Suppressor macrophage (primary cell): ENCODE results near the gene FGF12.
A peak's percentile ranks its signal among the peaks of the same experiment; 100 is the strongest.

Source experiments
- DNase-seq, 4 experiments: peaks; one replicate each; pipeline ENCODE4 v3.0.0-alpha.2; 2020 to 2022

FGF12 gene

GRCh38 chr3:192409201-192409837, 318.0 kb downstream of the FGF12 start:
- peak in 2 of 4 experiments; percentile 1 to 10 for DNase-seq

GRCh38 chr3:192408647-192409200, 318.6 kb downstream of the FGF12 start:
- DNase-seq: no peak

- no peak for DNase-seq
These were observed 319.2 kb downstream of the FGF12 start for GRCh38 chr3:192408007-192408646.

- DNase-seq: no peak
These were observed 327.6 kb downstream of the FGF12 start for GRCh38 chr3:192399767-192400166.

GRCh38 chr3:192397012-192397411, 330.3 kb downstream of the FGF12 start:
- no peak for DNase-seq

GRCh38 chr3:192395506-192395905, 331.8 kb downstream of the FGF12 start:
- DNase-seq: no peak

GRCh38 chr3:192392986-192393385, 334.4 kb downstream of the FGF12 start:
- DNase-seq: no peak

- peak; percentile 9 to 60 (median 34) for DNase-seq
These were observed 344.5 kb downstream of the FGF12 start for GRCh38 chr3:192382861-192383260.

- DNase-seq: no peak
These were observed 353.8 kb downstream of the FGF12 start for GRCh38 chr3:192373586-192373985.

- DNase-seq: no peak
These were observed 354.3 kb downstream of the FGF12 start for GRCh38 chr3:192373032-192373431.

GRCh38 chr3:192372616-192373015, 354.7 kb downstream of the FGF12 start:
- DNase-seq: no peak

- DNase-seq: no peak
These were observed 355.4 kb downstream of the FGF12 start for GRCh38 chr3:192371870-192372400.

GRCh38 chr3:192367616-192368015, 359.7 kb downstream of the FGF12 start:
- no peak for DNase-seq

- no peak for DNase-seq
These were observed 360.4 kb downstream of the FGF12 start for GRCh38 chr3:192366916-192367315.

GRCh38 chr3:192365571-192365970, 361.8 kb downstream of the FGF12 start:
- no peak for DNase-seq

GRCh38 chr3:192364316-192364715, 363.0 kb downstream of the FGF12 start:
- DNase-seq: no peak

GRCh38 chr3:192354687-192355086, 372.7 kb downstream of the FGF12 start:
- no peak for DNase-seq

- DNase-seq: no peak
These were observed 375.2 kb downstream of the FGF12 start for GRCh38 chr3:192352142-192352541.

- DNase-seq: no peak
These were observed 375.9 kb downstream of the FGF12 start for GRCh38 chr3:192351441-192351840.

GRCh38 chr3:192340031-192340430, 387.3 kb downstream of the FGF12 start:
- DNase-seq: no peak

GRCh38 chr3:192339214-192339613, 388.1 kb downstream of the FGF12 start:
- DNase-seq: no peak

- DNase-seq: no peak
These were observed 391.1 kb downstream of the FGF12 start for GRCh38 chr3:192336286-192336685.

- DNase-seq: no peak
These were observed 394.7 kb downstream of the FGF12 start for GRCh38 chr3:192332386-192333291.
